Measurements from ENCODE around the gene JUNB. TPM values are rescaled to one million over a fixed set of nuclear protein-coding genes. Genes with fewer than 3 reads are reported as not detected.

JUNB gene
- total RNA-seq, 4 donors from 2014 or later = 386 to 857 (median 664) TPM

DNA sequence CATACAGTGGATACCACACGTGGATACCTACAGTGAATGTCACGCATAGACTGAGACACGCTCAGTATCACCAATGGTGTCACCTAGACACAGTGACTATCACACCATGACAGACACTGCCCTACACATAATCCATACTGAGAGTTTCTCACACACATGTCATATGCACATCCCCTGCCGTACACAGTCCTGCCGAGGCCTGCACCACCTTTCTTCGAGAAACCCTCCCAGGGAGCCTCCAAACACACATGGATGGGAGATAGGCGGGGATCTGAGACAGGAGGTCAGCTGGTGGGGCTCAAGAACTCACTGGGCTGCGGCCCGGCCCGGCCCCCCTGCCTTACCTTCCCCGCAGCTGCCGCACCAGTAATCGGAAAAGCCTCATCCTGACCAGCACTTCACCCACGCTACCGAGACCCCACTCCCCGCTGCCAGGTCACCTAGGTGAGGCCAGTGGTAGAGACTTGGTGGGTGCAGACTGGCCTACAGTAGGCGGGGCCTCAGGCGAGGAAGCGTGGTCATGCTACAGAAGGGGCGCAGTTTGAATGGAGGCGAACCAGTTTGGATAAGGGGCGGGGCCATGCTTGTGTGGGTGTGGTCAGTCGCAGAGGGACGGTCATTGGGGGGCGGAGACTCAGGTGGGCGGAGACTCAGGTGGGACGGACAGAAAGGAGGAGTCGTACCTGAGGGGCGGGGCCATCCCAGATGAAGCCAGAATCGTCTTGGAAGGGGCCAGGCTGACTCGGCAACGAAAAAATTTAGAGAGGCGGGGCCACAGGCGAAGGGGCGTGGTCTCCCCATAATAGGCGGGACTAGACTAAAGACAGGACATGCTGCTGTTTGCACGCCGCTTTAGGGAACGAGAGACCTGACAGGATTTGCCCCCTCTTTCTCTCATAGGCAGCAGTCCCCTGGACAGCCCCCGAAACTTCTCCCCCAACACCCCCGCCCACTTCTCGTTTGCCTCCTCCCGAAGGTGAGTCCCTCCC, 49.1 kb downstream of the JUNB start:
- H3K36me3 ChIP-seq = no peaks in the 10 kb centered on the region
- peaks cover 98% of the 10 kb centered on the region for H3K27me3 ChIP-seq
- in situ Hi-C loops (cut with MboI; ENCODE audit: low pct_ligation_motif_present in 1 of 4, low pct_unique_long_range_greater_than_20kb in 1 of 4, low sequenced_read_pairs in 3 of 4) (loop anchor here in 3 of 4 donors (10.0 kb wide), 2 partner anchors 76 to 86 kb away; partner anchors contain the start of gene BEST2 (in 1 of the 3)), intact Hi-C loops (cut with DNase I; ENCODE audit: low total_unique reads) (loop anchor here (5.0 kb wide), 1 partner anchor 73 kb away; no protein-coding TSS in a partner anchor)
- TF ChIP-seq EP300 (IDR thresholded peaks at IDR 0.05; ENCODE audit: low read depth) = no peak
- TF ChIP-seq POLR2A (IDR thresholded peaks at IDR 0.05) = no peak
- TF ChIP-seq, protein P1, sequence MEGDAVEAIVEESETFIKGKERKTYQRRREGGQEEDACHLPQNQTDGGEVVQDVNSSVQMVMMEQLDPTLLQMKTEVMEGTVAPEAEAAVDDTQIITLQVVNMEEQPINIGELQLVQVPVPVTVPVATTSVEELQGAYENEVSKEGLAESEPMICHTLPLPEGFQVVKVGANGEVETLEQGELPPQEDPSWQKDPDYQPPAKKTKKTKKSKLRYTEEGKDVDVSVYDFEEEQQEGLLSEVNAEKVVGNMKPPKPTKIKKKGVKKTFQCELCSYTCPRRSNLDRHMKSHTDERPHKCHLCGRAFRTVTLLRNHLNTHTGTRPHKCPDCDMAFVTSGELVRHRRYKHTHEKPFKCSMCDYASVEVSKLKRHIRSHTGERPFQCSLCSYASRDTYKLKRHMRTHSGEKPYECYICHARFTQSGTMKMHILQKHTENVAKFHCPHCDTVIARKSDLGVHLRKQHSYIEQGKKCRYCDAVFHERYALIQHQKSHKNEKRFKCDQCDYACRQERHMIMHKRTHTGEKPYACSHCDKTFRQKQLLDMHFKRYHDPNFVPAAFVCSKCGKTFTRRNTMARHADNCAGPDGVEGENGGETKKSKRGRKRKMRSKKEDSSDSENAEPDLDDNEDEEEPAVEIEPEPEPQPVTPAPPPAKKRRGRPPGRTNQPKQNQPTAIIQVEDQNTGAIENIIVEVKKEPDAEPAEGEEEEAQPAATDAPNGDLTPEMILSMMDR (IDR thresholded peaks at IDR 0.05) = no peak
- no peak for TF ChIP-seq POLR2AphosphoS5 (IDR thresholded peaks at IDR 0.05)
- H3K4me1 ChIP-seq = peaks cover 8 to 26% (median 22%) of the 10 kb centered on the region in 4 donors
- peak; percentile 84 for DNase-seq
- peak overlapping the region in 2 of 4 donors; percentile 8 to 24 for H3K4me3 ChIP-seq
- WGBS, 2 donors (ENCODE audit: low coverage in 1 of 2) = 30% methylated on average over 41 of the region's 43 CpGs; no CpG with 5 or more reads in 1 of the 2 donors
- H3K9me3 ChIP-seq = no peaks in the 10 kb centered on the region
- no peak overlapping the region for H3K27ac ChIP-seq

GRCh38 chr19:12841094-12841493, 49.8 kb downstream of the JUNB start:
- TF ChIP-seq, protein P1 (IDR thresholded peaks at IDR 0.05) = no peak
- TF ChIP-seq POLR2A (IDR thresholded peaks at IDR 0.05) = no peak
- no peak for TF ChIP-seq EP300 (IDR thresholded peaks at IDR 0.05; ENCODE audit: low read depth)
- TF ChIP-seq POLR2AphosphoS5 (IDR thresholded peaks at IDR 0.05) = no peak
- peaks cover 7 to 23% (median 20%) of the 10 kb centered on the region in 4 donors for H3K4me1 ChIP-seq
- no peaks in the 10 kb centered on the region for H3K36me3 ChIP-seq
- H3K27me3 ChIP-seq = peaks cover 98% of the 10 kb centered on the region
- 3% methylated on average over 24 of the region's 29 CpGs; no CpG with 5 or more reads in 1 of the 2 donors for WGBS, 2 donors (ENCODE audit: low coverage in 1 of 2)
- intact Hi-C loops (cut with DNase I; ENCODE audit: low total_unique reads) = loop anchor here (5.0 kb wide), 1 partner anchor 74 kb away; no protein-coding TSS in a partner anchor
- H3K27ac ChIP-seq = no peak overlapping the region
- H3K9me3 ChIP-seq = no peaks in the 10 kb centered on the region
- DNase-seq = no peak
- in situ Hi-C loops (cut with MboI; ENCODE audit: low pct_ligation_motif_present in 1 of 4, low pct_unique_long_range_greater_than_20kb in 1 of 4, low sequenced_read_pairs in 3 of 4) = loop anchor here in 3 of 4 donors (10.0 kb wide), 2 partner anchors 76 to 86 kb away; partner anchors contain the start of gene BEST2 (in 1 of the 3)
- H3K4me3 ChIP-seq = peak overlapping the region in 2 of 4 donors; percentile 8 to 24

DNA sequence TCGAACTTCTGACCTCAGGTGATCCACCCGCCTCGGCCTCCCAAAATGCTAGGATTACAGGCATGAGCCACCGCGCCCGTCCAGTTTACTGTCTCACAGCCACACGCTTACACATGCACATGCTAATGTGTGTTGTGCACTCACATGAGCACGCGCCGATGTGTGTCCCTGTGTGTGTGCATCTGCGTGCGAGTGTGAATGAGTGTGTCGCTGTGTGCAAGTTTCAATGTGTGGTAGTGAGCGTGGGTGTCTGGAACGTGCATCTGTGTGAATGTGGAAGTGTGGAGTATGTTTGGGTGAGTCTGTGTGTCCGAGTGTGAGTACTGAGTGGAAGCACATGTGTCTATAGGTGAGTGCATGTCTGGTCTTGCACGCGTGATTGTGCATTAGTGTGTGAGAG, 51.2 kb downstream of the JUNB start:
- H3K4me3 ChIP-seq = no peak overlapping the region
- H3K27me3 ChIP-seq = peaks cover 96% of the 10 kb centered on the region
- intact Hi-C loops (cut with DNase I; ENCODE audit: low total_unique reads) = loop anchor here (5.0 kb wide), 1 partner anchor 75 kb away; no protein-coding TSS in a partner anchor
- no peak for TF ChIP-seq POLR2A (IDR thresholded peaks at IDR 0.05)
- TF ChIP-seq EP300 (IDR thresholded peaks at IDR 0.05; ENCODE audit: low read depth) = no peak
- TF ChIP-seq, protein P1 (IDR thresholded peaks at IDR 0.05) = no peak
- no peak for DNase-seq
- H3K4me1 ChIP-seq = peaks cover 5 to 26% (median 23%) of the 10 kb centered on the region in 4 donors
- no peaks in the 10 kb centered on the region for H3K36me3 ChIP-seq
- no peak overlapping the region for H3K27ac ChIP-seq
- H3K9me3 ChIP-seq = no peaks in the 10 kb centered on the region
- in situ Hi-C loops (cut with MboI; ENCODE audit: low pct_ligation_motif_present in 1 of 4, low pct_unique_long_range_greater_than_20kb in 1 of 4, low sequenced_read_pairs in 3 of 4) = loop anchor here in 3 of 4 donors (10.0 kb wide), 2 partner anchors 78 to 88 kb away; partner anchors contain the start of gene BEST2 (in 1 of the 3)
- 90% methylated on average over 18 of the region's 18 CpGs; no CpG with 5 or more reads in 1 of the 2 donors for WGBS, 2 donors (ENCODE audit: low coverage in 1 of 2)

Small RNAs within 50 kb of the gene (small RNA-seq; reads per million reads assigned to genes)
- 0 to 0.14 (median 0) reads per million in 4 donors for gene MIR5684

Other genes with a start within 250 kb of the JUNB start
- 10 to 100 TPM; 16.4 to 25.6 (median 19.6) TPM for gene ZNF564, start 240.0 kb upstream of the JUNB start, total RNA-seq
- 10 to 100 TPM in 2 of 4 donors, 1 to 10 TPM in 2; 6.7 to 54.9 (median 10.8) TPM for gene ZNF490, start 180.7 kb upstream of the JUNB start, total RNA-seq
- gene ZNF791, start 180.6 kb upstream of the JUNB start, total RNA-seq = 10 to 100 TPM; 17.5 to 83.0 (median 24.9) TPM
- gene MAN2B1, start 124.7 kb upstream of the JUNB start, total RNA-seq = 100 to 1,000 TPM in 1 of 4 donors, 10 to 100 TPM in 3; 52.4 to 272 (median 70.1) TPM
- gene WDR83, start 124.7 kb upstream of the JUNB start, total RNA-seq = 10 to 100 TPM in 1 of 4 donors, 1 to 10 TPM in 2, not detected in 1; 7.6 to 36.3 (median 9.4) TPM
- 100 to 1,000 TPM; 117 to 139 (median 128) TPM for gene DHPS, start 109.6 kb upstream of the JUNB start, total RNA-seq
- gene GNG14, start 103.5 kb upstream of the JUNB start, total RNA-seq = not detected
- gene FBXW9, start 94.9 kb upstream of the JUNB start, total RNA-seq = 1 to 10 TPM; 3.2 to 8.1 (median 4.9) TPM
- 100 to 1,000 TPM in 1 of 4 donors, 10 to 100 TPM in 3; 39.2 to 128 (median 62.7) TPM for gene TNPO2, start 67.6 kb upstream of the JUNB start, total RNA-seq
- gene TRIR, start 56.8 kb upstream of the JUNB start, total RNA-seq = 100 to 1,000 TPM; 295 to 760 (median 327) TPM
- 10 to 100 TPM; 18.3 to 75.2 (median 43.6) TPM for gene GET3, start 54.0 kb upstream of the JUNB start, total RNA-seq
- gene BEST2, start 39.7 kb upstream of the JUNB start, total RNA-seq = 100 to 1,000 TPM; 121 to 325 (median 141) TPM
- gene HOOK2, start 15.9 kb upstream of the JUNB start, total RNA-seq = 100 to 1,000 TPM; 138 to 387 (median 215) TPM
- 100 to 1,000 TPM; 172 to 357 (median 198) TPM for gene PRDX2, start 10.3 kb downstream of the JUNB start, total RNA-seq
- gene THSD8, start 10.6 kb downstream of the JUNB start, total RNA-seq = 1 to 10 TPM in 1 of 4 donors, not detected in 3; 1.6 TPM
- 10 to 100 TPM in 1 of 4 donors, 1 to 10 TPM in 2, not detected in 1; 2.7 to 17.5 (median 4.0) TPM for gene RNASEH2A, start 15.1 kb downstream of the JUNB start, total RNA-seq
- gene RTBDN, start 43.1 kb downstream of the JUNB start, total RNA-seq = not detected
- 1 to 10 TPM in 1 of 4 donors, under 1 TPM in 2, not detected in 1; 0.64 to 2.4 (median 0.82) TPM for gene MAST1, start 47.0 kb downstream of the JUNB start, total RNA-seq
- gene DNASE2, start 90.0 kb downstream of the JUNB start, total RNA-seq = 10 to 100 TPM; 24.6 to 34.4 (median 34.4) TPM
- gene KLF1, start 95.7 kb downstream of the JUNB start, total RNA-seq = under 1 TPM in 1 of 4 donors, not detected in 3; 0.32 TPM
- 10 to 100 TPM in 3 of 4 donors, 1 to 10 TPM in 1; 1.9 to 43.4 (median 33.2) TPM for gene GCDH, start 99.7 kb downstream of the JUNB start, total RNA-seq
- under 1 TPM in 1 of 4 donors, not detected in 3; 0.68 TPM for gene SYCE2, start 127.8 kb downstream of the JUNB start, total RNA-seq
- 10 to 100 TPM; 18.0 to 40.8 (median 32.6) TPM for gene FARSA, start 142.2 kb downstream of the JUNB start, total RNA-seq
- gene CALR, start 147.1 kb downstream of the JUNB start, total RNA-seq = 100 to 1,000 TPM; 181 to 444 (median 317) TPM
- gene RAD23A, start 154.4 kb downstream of the JUNB start, total RNA-seq = 10 to 100 TPM; 57.9 to 87.9 (median 75.9) TPM
- 10 to 100 TPM; 28.6 to 55.0 (median 33.6) TPM for gene GADD45GIP1, start 165.7 kb downstream of the JUNB start, total RNA-seq
- gene DAND5, start 178.1 kb downstream of the JUNB start, total RNA-seq = under 1 TPM in 2 of 4 donors, not detected in 2; 0.27 to 0.32 TPM
- gene NFIX, start 204.0 kb downstream of the JUNB start, total RNA-seq = 10 to 100 TPM; 25.4 to 53.1 (median 29.3) TPM

All from transverse colon (tissue), 4 donors.